Activated CD4-positive, alpha-beta T cell treated with anti-CD3 and anti-CD28 coated beads, Interleukin-2, amount 10 ng/mL, durations not matched to agents 7 days and 5 days (primary cell): Measurements from ENCODE around the gene RBM19. TPM values are rescaled to one million over a fixed set of nuclear protein-coding genes. Genes with fewer than 3 reads are reported as not detected.
"Not testable (repeated sequence)": the region's sequence is repeated elsewhere in the genome, so short reads cannot be mapped to it uniquely, and the experiment has no call there.

Experiments used
- CTCF ChIA-PET: fragments of 350-600 bp; sonication (Branson Sonifier 250); formaldehyde crosslinking; loops from one replicate; lab custom pipeline; 2021; ENCODE audit warnings: antibody characterized with exemption; lab: Charles Lee
- POLR2A ChIA-PET: fragments of 350-600 bp; sonication (Branson Sonifier 250); formaldehyde crosslinking; loops from one replicate; lab custom pipeline; 2021; ENCODE audit warnings: antibody characterized with exemption; lab: Charles Lee
- DNase-seq: peaks from one replicate; pipeline ENCODE4 v3.0.0-alpha.2; 2020
- H3K27ac Mint-ChIP-seq: one replicate; pipeline ENCODE4 v1.8.0; 2021; ENCODE audit warnings: mild to moderate bottlenecking, moderate library complexity, mixed read lengths
- H3K27me3 Mint-ChIP-seq: one replicate; pipeline ENCODE4 v1.8.0; 2021; ENCODE audit warnings: mixed read lengths
- H3K36me3 Mint-ChIP-seq: one replicate; pipeline ENCODE4 v1.8.0; 2021; ENCODE audit warnings: low read depth, mixed read lengths
- H3K4me1 Mint-ChIP-seq: one replicate; pipeline ENCODE4 v1.8.0; 2021; ENCODE audit warnings: mixed read lengths
- H3K4me3 Mint-ChIP-seq: one replicate; pipeline ENCODE4 v1.8.0; 2021; ENCODE audit warnings: mild to moderate bottlenecking, moderate library complexity, mixed read lengths
- H3K9me3 Mint-ChIP-seq: one replicate; pipeline ENCODE4 v1.8.0; 2021; ENCODE audit warnings: mixed read lengths
- total RNA-seq, 2 experiments: library from RNA; stranded (reverse); gene quantifications; one replicate each; pipeline ENCODE4 v1.2.3, GENCODE V29; 2021

The RBM19 gene
- total RNA-seq, 2 experiments from 2014 or later: 36.0 to 39.0 TPM

GRCh38 chr12:114000261-114000660, 34.1 kb upstream of the RBM19 start:
- H3K27ac Mint-ChIP-seq, H3K27me3 Mint-ChIP-seq, H3K4me1 Mint-ChIP-seq, DNase-seq, H3K36me3 Mint-ChIP-seq, H3K9me3 Mint-ChIP-seq, CTCF ChIA-PET, H3K4me3 Mint-ChIP-seq, POLR2A ChIA-PET: not testable (repeated sequence)

- Mint-ChIP-seq H3K4me1 (no peaks in the 10 kb centered on the region), H3K27ac (no peak overlapping the region), H3K4me3 (no peak overlapping the region), H3K9me3 (no peaks in the 10 kb centered on the region), H3K36me3 (no peaks in the 10 kb centered on the region), H3K27me3 (peaks cover 8% of the 10 kb centered on the region)
- DNase-seq: no peak
- ChIA-PET POLR2A (no interaction called here), CTCF (no interaction called here)
Observed at GRCh38 chr12:113997365-113997764, 31.2 kb upstream of the RBM19 start.

GRCh38 chr12:113996026-113996425, 29.9 kb upstream of the RBM19 start:
- Mint-ChIP-seq H3K27ac (no peak overlapping the region), H3K36me3 (no peaks in the 10 kb centered on the region), H3K4me1 (no peaks in the 10 kb centered on the region), H3K27me3 (peaks cover 8% of the 10 kb centered on the region), H3K4me3 (no peak overlapping the region), H3K9me3 (no peaks in the 10 kb centered on the region)
- CTCF ChIA-PET: interaction anchor here (1.1 kb wide), 1 partner anchor 15 kb away, joined by 4 read pairs; no protein-coding TSS in a partner anchor
- POLR2A ChIA-PET: no interaction called here
- no peak for DNase-seq

- Mint-ChIP-seq H3K36me3 (no peaks in the 10 kb centered on the region), H3K4me3 (no peak overlapping the region), H3K4me1 (no peaks in the 10 kb centered on the region), H3K9me3 (no peaks in the 10 kb centered on the region), H3K27ac (no peak overlapping the region), H3K27me3 (peaks cover 8% of the 10 kb centered on the region)
- CTCF ChIA-PET: no interaction called here
- DNase-seq: no peak
- POLR2A ChIA-PET: no interaction called here
Observed at GRCh38 chr12:113994051-113994450, 27.9 kb upstream of the RBM19 start.

GRCh38 chr12:113992751-113993150, 26.6 kb upstream of the RBM19 start:
- H3K4me1 Mint-ChIP-seq, POLR2A ChIA-PET, H3K27ac Mint-ChIP-seq, H3K27me3 Mint-ChIP-seq, CTCF ChIA-PET, H3K9me3 Mint-ChIP-seq, H3K36me3 Mint-ChIP-seq, DNase-seq, H3K4me3 Mint-ChIP-seq: not testable (repeated sequence)

GRCh38 chr12:113991224-113992044, 25.3 kb upstream of the RBM19 start:
- no peak for DNase-seq
- no peaks in the 10 kb centered on the region for H3K36me3 Mint-ChIP-seq
- no peak overlapping the region for H3K4me3 Mint-ChIP-seq
- H3K27ac Mint-ChIP-seq: no peak overlapping the region
- H3K27me3 Mint-ChIP-seq: peaks cover 7% of the 10 kb centered on the region
- CTCF ChIA-PET: no interaction called here
- no peaks in the 10 kb centered on the region for H3K9me3 Mint-ChIP-seq
- POLR2A ChIA-PET: no interaction called here
- no peaks in the 10 kb centered on the region for H3K4me1 Mint-ChIP-seq

GRCh38 chr12:113990250-113991223, 24.4 kb upstream of the RBM19 start:
- ChIA-PET POLR2A (no interaction called here), CTCF (no interaction called here)
- Mint-ChIP-seq H3K4me1 (no peaks in the 10 kb centered on the region), H3K36me3 (no peaks in the 10 kb centered on the region), H3K27me3 (peaks cover 4% of the 10 kb centered on the region), H3K9me3 (no peaks in the 10 kb centered on the region), H3K27ac (no peak overlapping the region), H3K4me3 (no peak overlapping the region)
- DNase-seq: no peak

- ChIA-PET POLR2A (no interaction called here), CTCF (no interaction called here)
- Mint-ChIP-seq H3K27me3 (peaks cover 1% of the 10 kb centered on the region), H3K4me1 (no peaks in the 10 kb centered on the region), H3K9me3 (no peaks in the 10 kb centered on the region), H3K27ac (no peak overlapping the region), H3K36me3 (no peaks in the 10 kb centered on the region), H3K4me3 (no peak overlapping the region)
- DNase-seq: no peak
Observed at GRCh38 chr12:113988976-113989375, 22.9 kb upstream of the RBM19 start.

GRCh38 chr12:113988064-113988451, 21.9 kb upstream of the RBM19 start:
- DNase-seq: no peak
- Mint-ChIP-seq H3K27me3 (peaks cover 1% of the 10 kb centered on the region), H3K4me1 (no peaks in the 10 kb centered on the region), H3K27ac (no peak overlapping the region), H3K36me3 (no peaks in the 10 kb centered on the region), H3K4me3 (no peak overlapping the region), H3K9me3 (no peaks in the 10 kb centered on the region)
- ChIA-PET CTCF (interaction anchor here (0.8 kb wide), 1 partner anchor 79 kb away, joined by 3 read pairs; no protein-coding TSS in a partner anchor), POLR2A (no interaction called here)

- no peak for DNase-seq
- H3K9me3 Mint-ChIP-seq: no peaks in the 10 kb centered on the region
- no peak overlapping the region for H3K27ac Mint-ChIP-seq
- CTCF ChIA-PET: interaction anchor here (0.8 kb wide), 1 partner anchor 78 kb away, joined by 3 read pairs; no protein-coding TSS in a partner anchor
- H3K4me1 Mint-ChIP-seq: no peaks in the 10 kb centered on the region
- no peak overlapping the region for H3K4me3 Mint-ChIP-seq
- H3K27me3 Mint-ChIP-seq: peaks cover 1% of the 10 kb centered on the region
- POLR2A ChIA-PET: no interaction called here
- no peaks in the 10 kb centered on the region for H3K36me3 Mint-ChIP-seq
Observed at GRCh38 chr12:113987261-113988063, 21.3 kb upstream of the RBM19 start.

- no peak overlapping the region for H3K27ac Mint-ChIP-seq
- H3K27me3 Mint-ChIP-seq: peaks cover 1% of the 10 kb centered on the region
- H3K4me3 Mint-ChIP-seq: no peak overlapping the region
- DNase-seq: no peak
- CTCF ChIA-PET: no interaction called here
- POLR2A ChIA-PET: no interaction called here
- no peaks in the 10 kb centered on the region for H3K4me1 Mint-ChIP-seq
- no peaks in the 10 kb centered on the region for H3K36me3 Mint-ChIP-seq
- H3K9me3 Mint-ChIP-seq: no peaks in the 10 kb centered on the region
Observed at GRCh38 chr12:113984464-113984863, 18.3 kb upstream of the RBM19 start.

- H3K4me1 Mint-ChIP-seq: no peaks in the 10 kb centered on the region
- no peak overlapping the region for H3K27ac Mint-ChIP-seq
- H3K4me3 Mint-ChIP-seq: no peak overlapping the region
- H3K36me3 Mint-ChIP-seq: no peaks in the 10 kb centered on the region
- DNase-seq: no peak
- ChIA-PET CTCF (no interaction called here), POLR2A (no interaction called here)
- H3K9me3 Mint-ChIP-seq: no peaks in the 10 kb centered on the region
- peaks cover 1% of the 10 kb centered on the region for H3K27me3 Mint-ChIP-seq
Observed at GRCh38 chr12:113983777-113984448, 17.8 kb upstream of the RBM19 start.
